ENCODE data around the gene SLC10A7.

DNA sequence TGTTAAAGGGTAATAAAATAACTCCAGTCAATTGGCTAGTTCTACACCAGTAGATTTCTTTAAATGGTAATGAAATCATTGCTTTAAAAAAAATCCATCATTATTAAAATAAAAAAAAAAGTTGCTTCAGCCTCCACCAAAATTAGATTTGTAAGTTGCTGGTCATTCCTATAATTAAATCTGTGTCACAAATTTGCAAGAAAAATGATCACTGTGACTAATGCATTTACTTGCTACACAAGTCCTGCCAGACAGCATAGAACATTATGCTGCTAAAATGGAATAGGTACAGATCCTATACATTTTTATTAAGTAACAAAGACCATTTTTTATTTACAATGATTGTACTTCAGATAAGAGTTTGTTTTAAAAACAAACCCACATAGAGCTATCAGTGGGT, 85.8 kb downstream of the SLC10A7 start:
- TF ChIP-seq, protein P1, sequence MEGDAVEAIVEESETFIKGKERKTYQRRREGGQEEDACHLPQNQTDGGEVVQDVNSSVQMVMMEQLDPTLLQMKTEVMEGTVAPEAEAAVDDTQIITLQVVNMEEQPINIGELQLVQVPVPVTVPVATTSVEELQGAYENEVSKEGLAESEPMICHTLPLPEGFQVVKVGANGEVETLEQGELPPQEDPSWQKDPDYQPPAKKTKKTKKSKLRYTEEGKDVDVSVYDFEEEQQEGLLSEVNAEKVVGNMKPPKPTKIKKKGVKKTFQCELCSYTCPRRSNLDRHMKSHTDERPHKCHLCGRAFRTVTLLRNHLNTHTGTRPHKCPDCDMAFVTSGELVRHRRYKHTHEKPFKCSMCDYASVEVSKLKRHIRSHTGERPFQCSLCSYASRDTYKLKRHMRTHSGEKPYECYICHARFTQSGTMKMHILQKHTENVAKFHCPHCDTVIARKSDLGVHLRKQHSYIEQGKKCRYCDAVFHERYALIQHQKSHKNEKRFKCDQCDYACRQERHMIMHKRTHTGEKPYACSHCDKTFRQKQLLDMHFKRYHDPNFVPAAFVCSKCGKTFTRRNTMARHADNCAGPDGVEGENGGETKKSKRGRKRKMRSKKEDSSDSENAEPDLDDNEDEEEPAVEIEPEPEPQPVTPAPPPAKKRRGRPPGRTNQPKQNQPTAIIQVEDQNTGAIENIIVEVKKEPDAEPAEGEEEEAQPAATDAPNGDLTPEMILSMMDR (IDR thresholded peaks at IDR 0.05; ENCODE audit: low read depth, low read length, missing input control), result no peak
- TF ChIP-seq, protein P2, sequence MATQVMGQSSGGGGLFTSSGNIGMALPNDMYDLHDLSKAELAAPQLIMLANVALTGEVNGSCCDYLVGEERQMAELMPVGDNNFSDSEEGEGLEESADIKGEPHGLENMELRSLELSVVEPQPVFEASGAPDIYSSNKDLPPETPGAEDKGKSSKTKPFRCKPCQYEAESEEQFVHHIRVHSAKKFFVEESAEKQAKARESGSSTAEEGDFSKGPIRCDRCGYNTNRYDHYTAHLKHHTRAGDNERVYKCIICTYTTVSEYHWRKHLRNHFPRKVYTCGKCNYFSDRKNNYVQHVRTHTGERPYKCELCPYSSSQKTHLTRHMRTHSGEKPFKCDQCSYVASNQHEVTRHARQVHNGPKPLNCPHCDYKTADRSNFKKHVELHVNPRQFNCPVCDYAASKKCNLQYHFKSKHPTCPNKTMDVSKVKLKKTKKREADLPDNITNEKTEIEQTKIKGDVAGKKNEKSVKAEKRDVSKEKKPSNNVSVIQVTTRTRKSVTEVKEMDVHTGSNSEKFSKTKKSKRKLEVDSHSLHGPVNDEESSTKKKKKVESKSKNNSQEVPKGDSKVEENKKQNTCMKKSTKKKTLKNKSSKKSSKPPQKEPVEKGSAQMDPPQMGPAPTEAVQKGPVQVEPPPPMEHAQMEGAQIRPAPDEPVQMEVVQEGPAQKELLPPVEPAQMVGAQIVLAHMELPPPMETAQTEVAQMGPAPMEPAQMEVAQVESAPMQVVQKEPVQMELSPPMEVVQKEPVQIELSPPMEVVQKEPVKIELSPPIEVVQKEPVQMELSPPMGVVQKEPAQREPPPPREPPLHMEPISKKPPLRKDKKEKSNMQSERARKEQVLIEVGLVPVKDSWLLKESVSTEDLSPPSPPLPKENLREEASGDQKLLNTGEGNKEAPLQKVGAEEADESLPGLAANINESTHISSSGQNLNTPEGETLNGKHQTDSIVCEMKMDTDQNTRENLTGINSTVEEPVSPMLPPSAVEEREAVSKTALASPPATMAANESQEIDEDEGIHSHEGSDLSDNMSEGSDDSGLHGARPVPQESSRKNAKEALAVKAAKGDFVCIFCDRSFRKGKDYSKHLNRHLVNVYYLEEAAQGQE (IDR thresholded peaks at IDR 0.05), result no peak
